GM19467 (cell line): ENCODE data around the gene KLHL29.
"Not testable (repeated sequence)": the region's sequence is repeated elsewhere in the genome, so short reads cannot be mapped to it uniquely, and the experiment has no call there.

Source experiments
- ATAC-seq: cut with Tn5 transposase; IDR thresholded peaks from one replicate; pipeline ENCODE4 v1.9.1; 2021; ENCODE audit warnings: mild to moderate bottlenecking, moderate library complexity; ENCODE audit not compliant: unreplicated experiment

Gene KLHL29

GRCh38 chr2:23391237-23391736 is 6.3 kb downstream of the KLHL29 start:
- not testable (repeated sequence) for ATAC-seq

- ATAC-seq = no peak
These were observed 8.7 kb downstream of the KLHL29 start for GRCh38 chr2:23393722-23394121.

- no peak for ATAC-seq
These were observed 9.7 kb downstream of the KLHL29 start for GRCh38 chr2:23394700-23395099.

- ATAC-seq = no peak
These were observed 12.5 kb downstream of the KLHL29 start for GRCh38 chr2:23397478-23397877.

- peak; percentile 58 for ATAC-seq
These were observed 14.8 kb downstream of the KLHL29 start for GRCh38 chr2:23399674-23400261.

- ATAC-seq = no peak
These were observed 15.7 kb downstream of the KLHL29 start for GRCh38 chr2:23400703-23401102.

- no peak for ATAC-seq
These were observed 16.6 kb downstream of the KLHL29 start for GRCh38 chr2:23401427-23402204.

- no peak for ATAC-seq
These were observed 17.3 kb downstream of the KLHL29 start for GRCh38 chr2:23402205-23402740.

GRCh38 chr2:23404426-23404825 is 19.4 kb downstream of the KLHL29 start:
- ATAC-seq = no peak

GRCh38 chr2:23409248-23409647 is 24.3 kb downstream of the KLHL29 start:
- ATAC-seq = no peak

- no peak for ATAC-seq
These were observed 25.6 kb downstream of the KLHL29 start for GRCh38 chr2:23410596-23410995.

GRCh38 chr2:23411752-23412431 is 26.9 kb downstream of the KLHL29 start:
- no peak for ATAC-seq

GRCh38 chr2:23412556-23413155 is 27.7 kb downstream of the KLHL29 start:
- ATAC-seq = no peak

- no peak for ATAC-seq
These were observed 28.7 kb downstream of the KLHL29 start for GRCh38 chr2:23413641-23414040.

GRCh38 chr2:23414106-23414505 is 29.1 kb downstream of the KLHL29 start:
- ATAC-seq = no peak

GRCh38 chr2:23414871-23415270 is 29.9 kb downstream of the KLHL29 start:
- ATAC-seq = no peak

- no peak for ATAC-seq
These were observed 32.3 kb downstream of the KLHL29 start for GRCh38 chr2:23417310-23417709.

GRCh38 chr2:23418056-23418455 is 33.1 kb downstream of the KLHL29 start:
- ATAC-seq = no peak

GRCh38 chr2:23418461-23418911 is 33.5 kb downstream of the KLHL29 start:
- no peak for ATAC-seq

- ATAC-seq = no peak
These were observed 34.5 kb downstream of the KLHL29 start for GRCh38 chr2:23419171-23420090.
